HUES64 (cell line): Measurements from ENCODE around the gene HMBS.

Source experiments
- H3K27ac ChIP-seq: 2 replicates; pipeline ENCODE4 v1.7.0; 2013; ENCODE audit warnings: low read depth, low read length, inconsistent platforms
- H3K27me3 ChIP-seq: 2 replicates; pipeline ENCODE4 v1.6.1; 2013; ENCODE audit warnings: mild to moderate bottlenecking, low read length; ENCODE audit not compliant: insufficient read depth
- H3K36me3 ChIP-seq: 2 replicates; pipeline ENCODE4 v1.6.1; 2013; ENCODE audit warnings: mild to moderate bottlenecking, low read length; ENCODE audit not compliant: insufficient read depth
- H3K4me1 ChIP-seq: 2 replicates; pipeline ENCODE4 v1.6.1; 2013; ENCODE audit warnings: mild to moderate bottlenecking, low read length, moderate library complexity; ENCODE audit not compliant: insufficient read depth
- H3K4me3 ChIP-seq: 2 replicates; pipeline ENCODE4 v1.5.1; 2013; ENCODE audit warnings: mild to moderate bottlenecking, low read length, moderate library complexity
- H3K9ac ChIP-seq: 2 replicates; pipeline ENCODE4 v1.6.1; 2013; ENCODE audit warnings: mild to moderate bottlenecking, low read depth, low read length
- H3K9me3 ChIP-seq: 2 replicates; pipeline ENCODE4 v1.6.1; 2013; ENCODE audit warnings: low read depth, low read length; ENCODE audit not compliant: insufficient read depth
- WGBS: fragments of 150-250, 120-280 bp; methylation state at CpG from one replicate; pipeline ENCODE4 v1.1.7; 2013; ENCODE audit warnings: missing lambda C conversion rate; 5-methylcytosine and 5-hydroxymethylcytosine counted together

The HMBS gene

DNA sequence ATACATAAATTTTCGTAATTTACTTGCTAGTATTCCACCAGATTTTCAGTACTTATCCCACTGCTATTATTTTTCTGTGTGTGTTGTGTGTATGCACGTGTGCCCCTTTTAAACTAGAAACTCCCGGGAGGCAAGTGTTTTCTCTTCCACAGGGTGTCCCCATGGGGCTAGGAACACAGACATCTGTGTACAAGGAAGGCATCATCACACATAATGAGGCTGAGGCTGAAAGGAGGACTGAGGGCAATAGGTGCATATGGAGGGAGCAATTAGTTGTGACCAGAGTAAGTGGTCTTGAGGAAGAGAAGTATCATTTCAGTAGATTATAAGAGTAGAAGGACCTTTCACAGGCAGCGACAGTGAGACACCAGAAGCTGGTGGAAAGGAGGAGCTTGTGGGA is 19.1 kb downstream of the HMBS start:
- Histone ChIP-seq H3K4me3 (no peak overlapping the region), H3K36me3 (peaks cover 6% of the 10 kb centered on the region), H3K4me1 (peaks cover 23% of the 10 kb centered on the region), H3K27ac (no peak overlapping the region), H3K9ac (no peak overlapping the region), H3K27me3 (peaks cover 13% of the 10 kb centered on the region), H3K9me3 (no peaks in the 10 kb centered on the region)
- 77% methylated on average over 4 of the region's 4 CpGs for WGBS

- Histone ChIP-seq H3K4me3 (peak within 1 kb of the TSS; percentile 62), H3K9ac (peak within 1 kb of the TSS; percentile 58), H3K27ac (no peak within 1 kb of the TSS), H3K36me3 (no peaks in the 10 kb centered on the region; the same call in 1 of the 2 replicates), H3K4me1 (peaks cover 19% of the 10 kb centered on the region), H3K27me3 (peaks cover 18% of the 10 kb centered on the region), H3K9me3 (no peaks in the 10 kb centered on the region)
- 3% methylated on average over 47 of the region's 49 CpGs for WGBS
Measured at GRCh38 chr11:119106564-119107537, 22.2 kb downstream of the HMBS start, which contains the start of gene C2CD2L. Gene C2CD2L (plus strand): TSS chr11:119107344. CDS start chr11:119107742, 398 bp downstream.

GRCh38 chr11:119107538-119108145 is 23.0 kb downstream of the HMBS start:
- peaks cover 19% of the 10 kb centered on the region for H3K4me1 ChIP-seq
- WGBS, result under 1% methylated on average over 65 of the region's 65 CpGs
- H3K4me3 ChIP-seq, result peak overlapping the region; percentile 62
- H3K27me3 ChIP-seq, result peaks cover 18% of the 10 kb centered on the region
- H3K9me3 ChIP-seq, result no peaks in the 10 kb centered on the region
- H3K9ac ChIP-seq, result peak overlapping the region; percentile 24; the same call in 1 of the 2 replicates
- no peaks in the 10 kb centered on the region; the same call in 1 of the 2 replicates for H3K36me3 ChIP-seq
- H3K27ac ChIP-seq, result no peak overlapping the region

DNA sequence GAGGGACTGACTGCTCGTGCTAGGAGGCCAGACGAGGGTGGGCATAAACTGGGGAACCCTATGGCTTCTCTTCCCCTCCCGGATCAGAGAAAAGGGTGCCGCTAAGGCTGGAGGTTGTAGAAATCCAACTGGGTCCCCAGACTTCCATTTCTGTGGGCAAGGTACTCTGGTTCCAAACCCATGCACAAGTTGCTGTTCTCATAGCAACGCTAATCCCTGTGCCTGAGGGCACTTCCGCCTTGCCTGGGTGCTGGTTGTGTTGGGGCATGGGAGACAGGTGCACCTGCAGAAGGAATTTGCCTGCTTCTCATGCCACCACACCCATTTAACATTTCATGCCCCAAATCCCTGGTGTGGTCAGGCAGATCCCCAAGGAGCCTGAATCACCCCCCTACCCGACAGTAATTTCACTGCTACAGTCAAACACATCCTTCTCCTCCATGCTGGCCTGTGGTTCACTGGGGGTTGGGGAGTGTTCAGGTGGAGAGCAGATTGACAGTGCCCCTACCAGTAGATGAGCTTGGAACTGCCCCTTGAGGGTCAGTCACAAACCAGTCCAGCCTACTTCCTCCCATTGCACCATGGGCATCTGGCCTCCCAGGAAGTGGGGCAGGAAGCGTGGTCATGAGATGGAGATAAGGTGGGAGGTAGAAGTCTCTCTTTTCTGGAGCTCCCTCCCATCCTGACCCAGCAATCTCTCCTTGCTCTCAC is 23.6 kb downstream of the HMBS start:
- Histone ChIP-seq H3K36me3 (no peaks in the 10 kb centered on the region; the same call in 1 of the 2 replicates), H3K4me1 (peaks cover 15% of the 10 kb centered on the region), H3K9ac (peak overlapping the region; percentile 24; the same call in 1 of the 2 replicates), H3K4me3 (peak overlapping the region; percentile 62), H3K27me3 (peaks cover 18% of the 10 kb centered on the region), H3K9me3 (no peaks in the 10 kb centered on the region), H3K27ac (no peak overlapping the region)
- WGBS, result 13% methylated on average over 7 of the region's 8 CpGs

- Histone ChIP-seq H3K27me3 (peaks cover 18% of the 10 kb centered on the region), H3K9me3 (no peaks in the 10 kb centered on the region), H3K27ac (no peak overlapping the region), H3K36me3 (no peaks in the 10 kb centered on the region; the same call in 1 of the 2 replicates), H3K9ac (no peak overlapping the region), H3K4me1 (peaks cover 19% of the 10 kb centered on the region), H3K4me3 (peak overlapping the region; percentile 62; the same call in 1 of the 2 replicates)
- WGBS, result over 99% methylated on average over 2 of the region's 2 CpGs
Measured at GRCh38 chr11:119108857-119109221, 24.2 kb downstream of the HMBS start.

DNA sequence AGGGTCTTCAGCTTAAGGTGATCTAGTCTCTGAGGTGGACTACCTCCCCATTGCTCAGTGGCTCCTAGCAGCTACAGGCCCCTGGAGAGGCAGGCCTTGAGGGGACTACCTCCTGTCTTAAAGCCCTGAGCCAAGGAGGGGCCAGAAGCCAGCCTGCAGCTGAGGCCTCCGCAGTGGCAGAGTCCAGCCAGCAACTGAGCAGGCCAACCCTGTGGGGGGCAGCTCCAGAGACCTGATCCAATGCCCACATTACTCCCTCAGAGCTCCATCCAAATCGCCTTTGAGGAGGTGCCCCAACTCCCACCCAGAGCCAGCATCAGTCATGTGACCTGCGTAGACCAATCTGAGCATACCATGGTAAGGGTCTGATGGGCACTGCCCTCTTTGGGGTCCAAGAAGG is 25.2 kb downstream of the HMBS start:
- H3K4me1 ChIP-seq, result peaks cover 19% of the 10 kb centered on the region
- H3K27ac ChIP-seq, result no peak overlapping the region
- no peaks in the 10 kb centered on the region; the same call in 1 of the 2 replicates for H3K36me3 ChIP-seq
- H3K9ac ChIP-seq, result no peak overlapping the region
- peaks cover 18% of the 10 kb centered on the region for H3K27me3 ChIP-seq
- no peaks in the 10 kb centered on the region for H3K9me3 ChIP-seq
- no peak overlapping the region for H3K4me3 ChIP-seq
- WGBS, result 93% methylated on average over 3 of the region's 3 CpGs

- Histone ChIP-seq H3K9ac (no peak overlapping the region), H3K4me3 (no peak overlapping the region), H3K4me1 (peaks cover 19% of the 10 kb centered on the region), H3K9me3 (no peaks in the 10 kb centered on the region), H3K27ac (no peak overlapping the region), H3K27me3 (peaks cover 18% of the 10 kb centered on the region), H3K36me3 (no peaks in the 10 kb centered on the region; the same call in 1 of the 2 replicates)
- WGBS, result 90% methylated on average over 10 of the region's 10 CpGs
Measured at GRCh38 chr11:119110439-119110838, 25.8 kb downstream of the HMBS start.

- H3K9ac ChIP-seq, result no peak overlapping the region
- WGBS, result 93% methylated on average over 11 of the region's 11 CpGs
- H3K4me1 ChIP-seq, result peaks cover 14% of the 10 kb centered on the region
- no peak overlapping the region for H3K27ac ChIP-seq
- H3K36me3 ChIP-seq, result no peaks in the 10 kb centered on the region; the same call in 1 of the 2 replicates
- H3K4me3 ChIP-seq, result no peak overlapping the region
- peaks cover 18% of the 10 kb centered on the region for H3K27me3 ChIP-seq
- no peaks in the 10 kb centered on the region for H3K9me3 ChIP-seq
Measured at GRCh38 chr11:119111361-119111925, 26.8 kb downstream of the HMBS start.

- no peak overlapping the region for H3K4me3 ChIP-seq
- no peaks in the 10 kb centered on the region; the same call in 1 of the 2 replicates for H3K36me3 ChIP-seq
- H3K9ac ChIP-seq, result no peak overlapping the region
- H3K9me3 ChIP-seq, result no peaks in the 10 kb centered on the region
- no peak overlapping the region for H3K27ac ChIP-seq
- WGBS, result 90% methylated on average over 12 of the region's 12 CpGs
- H3K4me1 ChIP-seq, result peaks cover 9% of the 10 kb centered on the region; the same call in 1 of the 2 replicates
- H3K27me3 ChIP-seq, result peaks cover 18% of the 10 kb centered on the region
Measured at GRCh38 chr11:119112314-119113020, 27.8 kb downstream of the HMBS start.

GRCh38 chr11:119113716-119114115 is 29.0 kb downstream of the HMBS start:
- 92% methylated on average over 9 of the region's 9 CpGs for WGBS
- no peaks in the 10 kb centered on the region; the same call in 1 of the 2 replicates for H3K36me3 ChIP-seq
- H3K9ac ChIP-seq, result no peak overlapping the region
- H3K27me3 ChIP-seq, result peaks cover 6% of the 10 kb centered on the region
- H3K9me3 ChIP-seq, result no peaks in the 10 kb centered on the region
- H3K4me3 ChIP-seq, result no peak overlapping the region
- no peak overlapping the region for H3K27ac ChIP-seq
- H3K4me1 ChIP-seq, result peaks cover 4% of the 10 kb centered on the region; the same call in 1 of the 2 replicates
